Measurements from ENCODE around the gene RBM7. TPM values are rescaled to one million over a fixed set of nuclear protein-coding genes. Genes with fewer than 3 reads are reported as not detected.
A peak's percentile ranks its signal among the peaks of the same experiment; 100 is the strongest.

Gene RBM7, protein sequence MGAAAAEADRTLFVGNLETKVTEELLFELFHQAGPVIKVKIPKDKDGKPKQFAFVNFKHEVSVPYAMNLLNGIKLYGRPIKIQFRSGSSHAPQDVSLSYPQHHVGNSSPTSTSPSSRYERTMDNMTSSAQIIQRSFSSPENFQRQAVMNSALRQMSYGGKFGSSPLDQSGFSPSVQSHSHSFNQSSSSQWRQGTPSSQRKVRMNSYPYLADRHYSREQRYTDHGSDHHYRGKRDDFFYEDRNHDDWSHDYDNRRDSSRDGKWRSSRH
- 10 to 100 TPM; 38.4 to 42.9 TPM for total RNA-seq

DNA sequence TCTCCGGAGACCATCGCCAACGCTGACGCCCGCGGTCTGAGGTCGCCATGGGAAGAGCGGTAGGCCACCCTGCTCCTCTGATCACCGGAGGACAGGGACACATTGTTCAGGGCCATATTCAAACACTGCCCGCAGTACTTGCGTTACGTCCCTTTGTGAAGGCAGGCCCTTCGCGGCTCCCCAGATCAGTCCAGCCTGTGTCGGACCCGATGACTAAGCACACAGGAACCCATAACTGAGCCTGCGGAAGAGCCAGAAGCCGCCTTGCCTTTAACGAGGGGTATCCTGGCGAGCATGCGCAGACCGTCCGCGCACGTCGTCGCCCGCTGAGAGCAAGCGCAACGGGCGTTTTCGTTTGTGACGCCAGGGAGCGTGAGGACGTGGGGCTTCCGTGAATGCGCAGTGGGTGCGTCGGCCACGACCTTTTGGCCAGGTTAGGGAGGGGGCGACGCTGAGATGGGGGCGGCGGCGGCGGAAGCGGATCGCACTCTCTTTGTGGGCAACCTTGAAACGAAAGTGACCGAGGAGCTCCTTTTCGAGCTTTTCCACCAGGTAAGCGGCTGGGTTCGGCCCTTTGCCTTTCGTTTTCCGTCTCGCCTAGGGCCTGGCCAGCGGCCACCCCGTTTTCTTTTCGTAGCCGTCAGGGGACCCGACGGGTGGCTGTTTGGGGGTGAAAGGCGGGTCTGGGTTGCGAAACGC, at the start of gene RBM7, which contains the start of gene C11orf71:
RBM7 (plus strand) TSS at position 451 of the 699 bp plus-strand sequence; CDS start at position 457, 6 bp downstream.
C11orf71 (minus strand) TSS at position 296 of the 699 bp plus-strand sequence; CDS start at position 116, 180 bp downstream.
- Mint-ChIP-seq H3K27me3 (ENCODE audit: low read depth) (no peaks in the 10 kb centered on the region), H3K27ac (peak within 1 kb of the TSS; percentile 99), H3K4me3 (peak within 1 kb of the TSS; percentile 91), H3K9me3 (ENCODE audit: insufficient read depth) (no peaks in the 10 kb centered on the region), H3K4me1 (ENCODE audit: low read depth) (peaks cover 40% of the 10 kb centered on the region), H3K36me3 (ENCODE audit: low read depth) (peaks cover 41% of the 10 kb centered on the region)
- peak; percentile 99 for DNase-seq
- peak; percentile 93 for ATAC-seq
- ChIA-PET CTCF (interaction anchor here (0.9 kb wide), 1 partner anchor 39 kb away, joined by 4 read pairs; the partner anchor contains the start of gene REXO2), POLR2A (interaction anchor here (1.0 kb wide), 1 partner anchor 60 kb away, joined by 5 read pairs; no protein-coding TSS in a partner anchor)

DNA sequence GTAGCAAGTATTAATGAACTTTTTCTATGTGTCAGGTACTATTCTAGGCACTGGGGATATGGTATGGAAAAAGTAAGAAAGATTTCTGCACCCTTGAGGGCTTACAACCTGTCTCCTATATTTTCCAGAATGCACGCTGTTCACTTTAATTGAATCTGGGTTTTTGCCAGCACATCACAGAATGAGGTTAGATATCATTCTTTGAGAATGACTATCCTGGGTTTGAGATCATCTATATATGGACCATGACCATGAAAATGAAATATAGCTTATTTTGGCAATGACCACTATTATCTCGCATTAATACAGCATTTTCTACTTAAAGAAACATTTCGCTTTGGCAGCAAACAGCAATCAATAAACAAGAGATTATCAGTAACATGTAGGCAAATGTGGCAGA, 47.0 kb upstream of the RBM7 start:
- Mint-ChIP-seq H3K4me1 (ENCODE audit: low read depth) (peaks cover 2% of the 10 kb centered on the region), H3K4me3 (no peak overlapping the region), H3K36me3 (ENCODE audit: low read depth) (no peaks in the 10 kb centered on the region)

DNA sequence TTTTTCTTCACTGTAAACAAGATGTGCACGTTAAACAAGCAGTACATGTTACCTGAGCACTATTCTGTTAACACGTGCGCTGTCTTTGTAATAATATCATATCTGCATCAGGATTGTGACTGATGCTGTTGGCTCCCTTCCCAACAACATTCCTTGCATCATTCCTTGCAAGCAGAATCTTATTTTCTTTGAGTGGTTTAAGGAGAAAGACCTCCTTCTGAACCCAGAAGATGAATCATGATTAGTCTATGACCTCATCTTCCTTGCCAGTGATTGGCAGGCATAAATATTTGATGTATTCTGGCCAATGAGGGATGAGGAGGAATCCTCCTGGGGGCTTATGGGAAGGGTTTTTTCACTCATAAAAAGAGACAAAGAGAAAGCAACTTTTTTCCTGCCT, 46.4 kb upstream of the RBM7 start:
- Mint-ChIP-seq H3K27me3 (ENCODE audit: low read depth) (peaks cover 4% of the 10 kb centered on the region), H3K4me3 (no peak overlapping the region), H3K36me3 (ENCODE audit: low read depth) (no peaks in the 10 kb centered on the region), H3K9me3 (ENCODE audit: insufficient read depth) (no peaks in the 10 kb centered on the region), H3K4me1 (ENCODE audit: low read depth) (peaks cover 2% of the 10 kb centered on the region), H3K27ac (no peak overlapping the region)
- DNase-seq (no peak), ATAC-seq (no peak)
- CTCF ChIA-PET: no interaction called here
- POLR2A ChIA-PET: no interaction called here

More for the DNA sequence above, 47.0 kb upstream of the RBM7 start:
- ChIA-PET POLR2A (no interaction called here), CTCF (no interaction called here)
- Mint-ChIP-seq H3K27me3 (ENCODE audit: low read depth) (peaks cover 4% of the 10 kb centered on the region), H3K9me3 (ENCODE audit: insufficient read depth) (no peaks in the 10 kb centered on the region), H3K27ac (no peak overlapping the region)
- DNase-seq (no peak), ATAC-seq (no peak)

DNA sequence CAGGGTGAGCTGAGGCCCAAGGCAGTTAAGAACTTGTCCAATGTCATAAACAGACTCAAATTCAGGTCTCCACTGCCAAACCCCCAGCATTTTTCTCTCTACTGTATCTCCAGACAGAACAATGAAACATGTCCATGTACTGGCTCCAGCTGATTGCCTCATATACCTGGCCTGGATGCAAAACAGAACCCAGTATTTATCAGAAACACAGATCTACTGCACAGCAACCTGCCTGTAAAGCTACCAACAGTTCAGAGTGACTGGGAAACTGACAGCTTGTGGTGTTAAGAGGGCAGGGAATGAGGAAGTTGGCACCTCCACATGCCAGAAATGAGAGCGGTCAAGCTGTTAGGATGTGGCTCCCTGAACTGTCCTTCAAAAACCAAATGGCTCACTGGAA, 41.8 kb upstream of the RBM7 start:
- POLR2A ChIA-PET: no interaction called here
- CTCF ChIA-PET: interaction anchor here (1.0 to 1.1 kb wide), 2 partner anchors 9 to 18 kb away, joined by 3 read pairs; no protein-coding TSS in a partner anchor
- ATAC-seq: no peak

DNA sequence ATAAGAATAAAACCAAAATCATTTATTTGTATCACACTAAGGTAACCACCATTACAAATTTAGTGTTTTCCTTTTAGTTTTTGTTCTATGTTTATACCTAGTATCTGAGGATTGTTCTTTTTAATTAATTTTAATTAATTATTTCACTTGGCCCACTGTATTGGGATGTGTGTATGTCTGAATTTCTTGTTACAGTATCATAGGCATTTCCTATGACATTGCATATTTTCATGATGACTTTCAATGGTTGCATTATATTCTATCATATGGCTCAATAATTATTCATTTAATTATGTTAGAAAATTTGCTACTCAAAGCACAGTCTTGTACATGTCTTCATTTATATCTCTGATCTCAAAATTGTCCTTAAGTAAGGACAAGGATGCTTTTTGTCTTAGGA, 41.1 kb upstream of the RBM7 start:
- Mint-ChIP-seq H3K4me3 (no peak overlapping the region), H3K9me3 (ENCODE audit: insufficient read depth) (no peaks in the 10 kb centered on the region), H3K36me3 (ENCODE audit: low read depth) (no peaks in the 10 kb centered on the region), H3K27ac (no peak overlapping the region), H3K27me3 (ENCODE audit: low read depth) (peaks cover 20% of the 10 kb centered on the region), H3K4me1 (ENCODE audit: low read depth) (no peaks in the 10 kb centered on the region)
- DNase-seq: no peak
- ChIA-PET POLR2A (no interaction called here), CTCF (interaction anchor here (1.0 to 1.1 kb wide), 2 partner anchors 8 to 19 kb away, joined by 3 read pairs; no protein-coding TSS in a partner anchor)
- ATAC-seq: no peak

More for the DNA sequence above, 41.8 kb upstream of the RBM7 start:
- no peaks in the 10 kb centered on the region for H3K36me3 Mint-ChIP-seq (ENCODE audit: low read depth)
- H3K4me3 Mint-ChIP-seq: no peak overlapping the region
- peaks cover 16% of the 10 kb centered on the region for H3K27me3 Mint-ChIP-seq (ENCODE audit: low read depth)
- no peaks in the 10 kb centered on the region for H3K4me1 Mint-ChIP-seq (ENCODE audit: low read depth)
- DNase-seq: no peak
- H3K27ac Mint-ChIP-seq: no peak overlapping the region
- no peaks in the 10 kb centered on the region for H3K9me3 Mint-ChIP-seq (ENCODE audit: insufficient read depth)

DNA sequence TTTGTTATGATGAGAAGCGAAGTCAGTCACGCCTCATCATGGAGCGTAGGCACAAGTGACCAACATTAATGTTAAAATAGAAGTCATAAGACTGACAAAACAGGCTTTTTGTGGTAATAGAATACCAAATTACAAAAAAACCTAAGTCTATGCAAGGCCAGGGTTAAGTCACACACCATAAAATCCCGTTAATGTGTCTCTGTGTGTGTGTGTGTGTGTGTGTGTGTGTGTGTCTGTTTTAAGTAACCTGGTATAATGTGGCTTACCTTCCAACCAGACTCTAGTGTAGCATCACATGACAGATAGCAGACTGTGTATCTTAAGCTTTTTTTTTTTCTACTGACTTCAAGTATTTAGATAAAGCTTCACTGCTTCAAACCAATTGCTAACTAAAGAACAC, 38.1 kb upstream of the RBM7 start:
- Mint-ChIP-seq H3K27ac (no peak overlapping the region), H3K36me3 (ENCODE audit: low read depth) (no peaks in the 10 kb centered on the region), H3K27me3 (ENCODE audit: low read depth) (peaks cover 21% of the 10 kb centered on the region), H3K9me3 (ENCODE audit: insufficient read depth) (no peaks in the 10 kb centered on the region), H3K4me1 (ENCODE audit: low read depth) (no peaks in the 10 kb centered on the region), H3K4me3 (no peak overlapping the region)
- no peak for ATAC-seq
- DNase-seq: no peak
- POLR2A ChIA-PET: no interaction called here
- CTCF ChIA-PET: interaction anchor here (0.6 kb wide), 1 partner anchor 87 kb away, joined by 3 read pairs; no protein-coding TSS in a partner anchor

DNA sequence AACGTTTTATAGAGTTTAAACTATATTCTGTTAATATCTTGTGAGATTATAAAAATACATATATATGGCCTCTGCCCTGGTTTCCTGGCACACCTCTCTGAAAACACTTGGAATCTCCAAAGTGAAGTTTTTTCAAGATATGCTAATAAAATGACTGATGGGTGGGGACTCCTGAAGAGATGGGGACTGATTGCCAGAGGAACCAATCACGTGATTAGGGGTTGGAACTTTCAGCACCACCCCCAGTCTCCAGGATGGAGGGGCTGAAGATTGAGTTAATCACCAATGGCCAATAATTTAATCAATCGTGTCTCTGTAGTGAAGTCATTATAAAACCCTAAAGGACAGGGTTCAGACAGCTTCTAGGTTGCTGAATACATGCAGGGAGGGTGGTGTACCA, 37.5 kb upstream of the RBM7 start:
- Mint-ChIP-seq H3K27ac (no peak overlapping the region), H3K36me3 (ENCODE audit: low read depth) (no peaks in the 10 kb centered on the region), H3K4me1 (ENCODE audit: low read depth) (no peaks in the 10 kb centered on the region), H3K27me3 (ENCODE audit: low read depth) (peaks cover 25% of the 10 kb centered on the region), H3K9me3 (ENCODE audit: insufficient read depth) (no peaks in the 10 kb centered on the region), H3K4me3 (no peak overlapping the region)
- DNase-seq (no peak), ATAC-seq (no peak)
- ChIA-PET CTCF (no interaction called here), POLR2A (no interaction called here)

DNA sequence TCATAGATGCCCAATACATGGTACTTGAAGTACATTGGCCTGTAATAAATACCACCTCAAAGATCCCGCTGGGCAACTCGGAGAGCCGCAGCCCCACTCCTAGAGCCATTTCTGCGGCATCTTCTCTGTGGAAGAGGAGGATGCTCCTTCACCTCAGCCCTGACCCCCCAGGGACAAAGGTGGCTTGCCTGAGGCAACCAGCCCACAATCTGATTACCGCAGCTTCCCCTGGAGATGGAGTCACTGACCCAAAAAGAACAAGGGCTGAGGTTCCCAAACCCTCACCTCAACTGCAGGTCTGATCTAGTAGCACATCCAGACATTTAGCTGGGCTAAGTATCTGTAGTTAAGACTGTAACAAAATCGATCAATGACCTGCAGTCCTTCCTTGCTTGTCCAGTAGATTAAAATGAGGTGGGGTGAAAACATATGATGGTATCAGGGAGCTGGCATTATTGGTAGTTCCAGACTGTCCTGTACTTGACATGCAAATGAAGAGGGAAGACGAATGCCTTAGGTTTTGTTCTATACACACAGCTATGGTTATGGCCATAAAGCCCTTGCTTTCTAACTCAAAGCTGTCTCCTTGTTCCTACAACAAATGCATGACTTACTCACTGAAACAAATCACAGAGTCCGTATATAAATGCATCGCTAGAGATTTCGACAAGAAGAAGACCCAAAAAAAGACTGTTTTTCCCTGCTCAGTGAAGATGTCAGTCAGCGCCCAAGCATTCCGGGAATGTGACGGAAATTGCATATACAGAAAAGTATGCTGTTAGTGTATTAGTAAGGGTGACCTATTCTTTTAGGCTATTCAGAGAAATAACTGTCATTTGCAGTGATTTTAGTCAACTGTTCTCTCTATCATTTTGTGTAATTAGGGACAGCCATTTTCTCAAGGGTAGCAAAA, 33.9 kb upstream of the RBM7 start:
- no peaks in the 10 kb centered on the region for H3K9me3 Mint-ChIP-seq (ENCODE audit: insufficient read depth)
- ChIA-PET POLR2A (no interaction called here), CTCF (interaction anchor here (1.8 kb wide), 1 partner anchor 26 kb away, joined by 5 read pairs; no protein-coding TSS in a partner anchor)
- no peaks in the 10 kb centered on the region for H3K4me1 Mint-ChIP-seq (ENCODE audit: low read depth)
- no peak overlapping the region for H3K4me3 Mint-ChIP-seq
- no peaks in the 10 kb centered on the region for H3K36me3 Mint-ChIP-seq (ENCODE audit: low read depth)
- H3K27ac Mint-ChIP-seq: no peak overlapping the region
- no peak for ATAC-seq
- H3K27me3 Mint-ChIP-seq (ENCODE audit: low read depth): peaks cover 25% of the 10 kb centered on the region
- no peak for DNase-seq

DNA sequence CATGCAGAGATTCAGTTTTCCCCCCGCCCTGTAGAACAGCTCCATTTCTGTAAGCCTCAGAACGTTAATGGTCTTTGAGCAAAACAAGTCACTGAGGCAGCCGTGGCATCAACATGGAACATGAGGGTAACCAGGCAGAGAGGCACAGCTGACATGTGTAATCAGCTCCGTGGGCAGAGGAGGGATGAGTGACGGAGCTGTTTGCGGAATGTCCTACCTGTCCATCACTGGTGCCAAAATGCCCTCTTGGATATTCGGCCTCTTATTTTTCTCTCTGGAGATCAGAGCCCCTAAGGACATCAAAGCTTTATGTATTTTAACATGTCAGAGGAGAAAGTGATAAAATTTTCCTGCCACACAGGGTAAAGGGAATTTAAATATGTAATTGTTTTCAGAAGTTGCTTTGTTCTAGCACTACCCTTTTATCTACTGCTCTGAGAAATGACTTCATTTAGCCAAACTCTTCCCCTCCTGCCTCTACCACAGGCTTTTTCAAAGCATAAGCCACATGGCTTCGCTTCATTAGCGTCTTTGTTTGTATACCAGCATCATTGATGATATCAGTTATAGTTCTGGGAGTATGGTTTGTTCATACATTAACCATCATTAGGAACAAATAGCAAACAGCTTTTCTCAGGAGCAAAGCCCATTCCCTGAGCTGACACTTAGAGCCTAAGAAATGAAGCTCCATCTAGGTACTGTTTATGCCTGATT, 33.1 kb upstream of the RBM7 start:
- Mint-ChIP-seq H3K27me3 (ENCODE audit: low read depth) (peaks cover 22% of the 10 kb centered on the region), H3K4me3 (no peak overlapping the region), H3K4me1 (ENCODE audit: low read depth) (no peaks in the 10 kb centered on the region), H3K36me3 (ENCODE audit: low read depth) (no peaks in the 10 kb centered on the region), H3K27ac (no peak overlapping the region), H3K9me3 (ENCODE audit: insufficient read depth) (no peaks in the 10 kb centered on the region)
- ChIA-PET POLR2A (no interaction called here), CTCF (interaction anchor here (0.8 to 1.8 kb wide), 2 partner anchors 8 to 27 kb away, joined by 3 to 5 read pairs; no protein-coding TSS in a partner anchor)
- DNase-seq (no peak), ATAC-seq (no peak)

DNA sequence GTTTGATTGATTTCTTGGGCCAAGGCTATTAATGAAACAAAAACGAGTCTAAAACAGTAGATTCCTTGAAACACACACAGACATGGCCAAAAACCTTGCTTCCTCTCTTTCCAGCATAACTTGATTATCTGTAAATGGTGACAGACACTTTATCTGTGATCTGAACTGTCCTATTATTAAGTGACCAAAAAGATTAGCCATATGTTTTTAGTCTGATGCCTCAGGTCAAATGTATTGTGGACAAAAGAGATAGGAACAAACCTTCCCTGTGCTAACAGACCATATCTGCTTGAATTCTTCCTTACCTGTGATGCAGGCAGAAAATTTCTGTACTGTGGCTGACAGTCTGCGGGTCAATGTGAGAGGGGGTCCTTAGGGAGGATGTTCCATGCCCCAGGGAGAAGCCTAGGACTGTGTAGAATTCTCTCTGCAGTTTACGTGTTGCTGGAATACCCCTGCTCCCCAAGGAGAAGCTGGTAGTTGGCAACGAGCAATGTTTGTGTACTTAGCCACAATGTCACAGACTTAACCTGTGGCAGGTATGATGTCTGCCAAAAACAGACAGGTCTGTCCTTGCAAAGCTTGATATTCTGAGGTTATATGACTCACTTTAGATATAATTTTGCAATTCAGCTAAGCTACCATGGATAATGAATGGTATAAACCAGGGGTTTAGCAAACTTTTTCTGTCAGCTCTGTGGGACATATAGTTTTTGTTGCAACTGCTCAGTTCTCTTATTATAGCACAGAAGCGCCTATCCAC, 31.4 kb upstream of the RBM7 start:
- Mint-ChIP-seq H3K27ac (no peak overlapping the region), H3K9me3 (ENCODE audit: insufficient read depth) (no peaks in the 10 kb centered on the region), H3K4me1 (ENCODE audit: low read depth) (no peaks in the 10 kb centered on the region), H3K4me3 (no peak overlapping the region), H3K36me3 (ENCODE audit: low read depth) (no peaks in the 10 kb centered on the region), H3K27me3 (ENCODE audit: low read depth) (peaks cover 18% of the 10 kb centered on the region)
- ChIA-PET POLR2A (no interaction called here), CTCF (no interaction called here)
- no peak for ATAC-seq
- DNase-seq: no peak

DNA sequence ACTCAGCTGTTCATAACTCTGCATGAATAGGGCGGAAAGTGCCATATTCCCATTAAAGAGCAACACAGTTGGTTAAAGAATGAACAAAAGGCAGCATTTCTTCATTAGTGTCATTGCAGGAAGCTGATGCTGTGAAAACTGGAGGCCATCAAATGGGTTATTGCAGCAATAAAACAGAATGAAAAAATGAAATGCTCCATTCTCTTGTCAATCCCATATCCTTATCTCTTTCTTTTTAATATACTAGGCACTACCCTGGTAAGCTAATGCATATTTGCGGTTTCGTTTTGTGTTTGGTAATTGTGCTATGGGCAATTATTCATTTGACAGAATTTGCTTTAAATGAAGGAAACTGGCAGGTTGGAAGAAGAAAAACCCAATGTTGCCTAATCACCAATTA, 25.4 kb upstream of the RBM7 start:
- ATAC-seq: no peak
- H3K4me3 Mint-ChIP-seq: no peak overlapping the region
- H3K9me3 Mint-ChIP-seq (ENCODE audit: insufficient read depth): no peaks in the 10 kb centered on the region
- H3K4me1 Mint-ChIP-seq (ENCODE audit: low read depth): no peaks in the 10 kb centered on the region
- no peaks in the 10 kb centered on the region for H3K36me3 Mint-ChIP-seq (ENCODE audit: low read depth)
- peaks cover 18% of the 10 kb centered on the region for H3K27me3 Mint-ChIP-seq (ENCODE audit: low read depth)
- ChIA-PET POLR2A (no interaction called here), CTCF (no interaction called here)
- DNase-seq: no peak
- H3K27ac Mint-ChIP-seq: no peak overlapping the region

Measured in activated CD8-positive, alpha-beta T cell treated with anti-CD3 and anti-CD28 coated beads, Interleukin-2, amount 10 ng/mL, durations not matched to agents 7 days and 5 days (primary cell).